ENCODE data around the gene BTN2A1. TPM values are rescaled to one million over a fixed set of nuclear protein-coding genes. Genes with fewer than 3 reads are reported as not detected.
A peak's percentile ranks its signal among the peaks of the same experiment; 100 is the strongest.
"Not testable (repeated sequence)": the region's sequence is repeated elsewhere in the genome, so short reads cannot be mapped to it uniquely, and the experiment has no call there.

The BTN2A1 gene
- total RNA-seq, 2 experiments from 2014 or later, result 45.2 to 46.7 TPM

- POLR2A ChIA-PET, result interaction anchor here (1.0 kb wide), 1 partner anchor 90 kb away, joined by 4 read pairs; no protein-coding TSS in a partner anchor
- Mint-ChIP-seq H3K9me3 (peaks cover 13% of the 10 kb centered on the region), H3K4me3 (no peak overlapping the region), H3K27ac (no peak overlapping the region), H3K36me3 (peaks cover 21% of the 10 kb centered on the region), H3K27me3 (no peaks in the 10 kb centered on the region), H3K4me1 (peaks cover 14% of the 10 kb centered on the region)
- peak; percentile 61 for DNase-seq
- peak; percentile 95 for ATAC-seq (ENCODE audit: low read depth)
Measured at GRCh38 chr6:26421259-26422144, 36.3 kb upstream of the BTN2A1 start.

DNA sequence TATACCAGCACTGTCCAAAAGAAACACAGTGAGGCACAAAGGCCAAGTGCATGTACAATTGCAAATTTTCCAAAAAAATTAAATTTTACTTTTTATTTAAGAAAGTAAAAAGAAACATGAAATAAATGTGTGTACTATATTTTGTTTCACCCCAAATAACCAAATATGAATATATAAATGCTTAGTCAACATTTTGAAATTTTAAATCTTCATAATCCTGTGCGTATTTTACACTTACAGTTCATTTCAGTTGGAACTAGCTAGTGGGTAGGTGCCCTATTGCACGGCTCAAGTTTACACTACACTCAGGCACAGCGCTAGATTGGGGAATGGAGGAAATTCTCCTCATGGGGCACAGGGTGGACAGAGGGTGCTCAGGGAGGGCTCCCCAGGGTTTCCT lies 35.4 kb upstream of the BTN2A1 start:
- Mint-ChIP-seq H3K9me3 (peaks cover 10% of the 10 kb centered on the region), H3K27ac (no peak overlapping the region), H3K4me3 (no peak overlapping the region), H3K27me3 (no peaks in the 10 kb centered on the region), H3K36me3 (peaks cover 17% of the 10 kb centered on the region), H3K4me1 (peaks cover 16% of the 10 kb centered on the region)
- DNase-seq (no peak), ATAC-seq (ENCODE audit: low read depth) (no peak)
- POLR2A ChIA-PET, result no interaction called here

- H3K27me3 Mint-ChIP-seq, result no peaks in the 10 kb centered on the region
- POLR2A ChIA-PET, result no interaction called here
- no peak overlapping the region for H3K27ac Mint-ChIP-seq
- H3K9me3 Mint-ChIP-seq, result no peaks in the 10 kb centered on the region
- ATAC-seq (ENCODE audit: low read depth) (no peak), DNase-seq (no peak)
- no peak overlapping the region for H3K4me3 Mint-ChIP-seq
- H3K4me1 Mint-ChIP-seq, result peaks cover 16% of the 10 kb centered on the region
- H3K36me3 Mint-ChIP-seq, result peaks cover 25% of the 10 kb centered on the region
Measured at GRCh38 chr6:26426691-26427450, 30.9 kb upstream of the BTN2A1 start.

GRCh38 chr6:26427451-26427809 lies 30.3 kb upstream of the BTN2A1 start:
- POLR2A ChIA-PET, result no interaction called here
- Mint-ChIP-seq H3K4me1 (peaks cover 14% of the 10 kb centered on the region), H3K27me3 (no peaks in the 10 kb centered on the region), H3K4me3 (no peak overlapping the region), H3K27ac (no peak overlapping the region), H3K9me3 (no peaks in the 10 kb centered on the region), H3K36me3 (peaks cover 25% of the 10 kb centered on the region)
- ATAC-seq (ENCODE audit: low read depth), result no peak
- DNase-seq, result no peak

- ATAC-seq (ENCODE audit: low read depth) (no peak), DNase-seq (no peak)
- POLR2A ChIA-PET, result no interaction called here
- Mint-ChIP-seq H3K4me1 (peaks cover 12% of the 10 kb centered on the region), H3K9me3 (no peaks in the 10 kb centered on the region), H3K27ac (no peak overlapping the region), H3K27me3 (no peaks in the 10 kb centered on the region), H3K4me3 (no peak overlapping the region), H3K36me3 (peaks cover 22% of the 10 kb centered on the region)
Measured at GRCh38 chr6:26428206-26428605, 29.5 kb upstream of the BTN2A1 start.

- Mint-ChIP-seq H3K27ac (no peak overlapping the region), H3K9me3 (peaks cover 10% of the 10 kb centered on the region), H3K4me1 (peaks cover 5% of the 10 kb centered on the region), H3K4me3 (no peak overlapping the region), H3K36me3 (peaks cover 30% of the 10 kb centered on the region), H3K27me3 (no peaks in the 10 kb centered on the region)
- ATAC-seq (ENCODE audit: low read depth), result no peak
- DNase-seq, result no peak
- POLR2A ChIA-PET, result no interaction called here
Measured at GRCh38 chr6:26430787-26431186, 27.0 kb upstream of the BTN2A1 start.

- no peak for ATAC-seq (ENCODE audit: low read depth)
- H3K36me3 Mint-ChIP-seq, result peaks cover 24% of the 10 kb centered on the region
- no peak for DNase-seq
- no peak overlapping the region for H3K27ac Mint-ChIP-seq
- no peak overlapping the region for H3K4me3 Mint-ChIP-seq
- POLR2A ChIA-PET, result interaction anchor here (0.6 kb wide), 1 partner anchor 51 kb away, joined by 5 read pairs; no protein-coding TSS in a partner anchor
- no peaks in the 10 kb centered on the region for H3K27me3 Mint-ChIP-seq
- H3K4me1 Mint-ChIP-seq, result peaks cover 5% of the 10 kb centered on the region
- peaks cover 10% of the 10 kb centered on the region for H3K9me3 Mint-ChIP-seq
Measured at GRCh38 chr6:26431258-26432172, 26.2 kb upstream of the BTN2A1 start.

GRCh38 chr6:26432627-26433201 lies 25.0 kb upstream of the BTN2A1 start:
- peaks cover 24% of the 10 kb centered on the region for H3K36me3 Mint-ChIP-seq
- no peaks in the 10 kb centered on the region for H3K27me3 Mint-ChIP-seq
- DNase-seq, result no peak
- peaks cover 1% of the 10 kb centered on the region for H3K4me1 Mint-ChIP-seq
- POLR2A ChIA-PET, result no interaction called here
- no peak overlapping the region for H3K4me3 Mint-ChIP-seq
- no peak for ATAC-seq (ENCODE audit: low read depth)
- no peak overlapping the region for H3K27ac Mint-ChIP-seq
- H3K9me3 Mint-ChIP-seq, result peaks cover 11% of the 10 kb centered on the region

- POLR2A ChIA-PET, H3K27me3 Mint-ChIP-seq, H3K4me1 Mint-ChIP-seq: not testable (repeated sequence)
Measured at GRCh38 chr6:26433680-26434079, 24.1 kb upstream of the BTN2A1 start.

DNA sequence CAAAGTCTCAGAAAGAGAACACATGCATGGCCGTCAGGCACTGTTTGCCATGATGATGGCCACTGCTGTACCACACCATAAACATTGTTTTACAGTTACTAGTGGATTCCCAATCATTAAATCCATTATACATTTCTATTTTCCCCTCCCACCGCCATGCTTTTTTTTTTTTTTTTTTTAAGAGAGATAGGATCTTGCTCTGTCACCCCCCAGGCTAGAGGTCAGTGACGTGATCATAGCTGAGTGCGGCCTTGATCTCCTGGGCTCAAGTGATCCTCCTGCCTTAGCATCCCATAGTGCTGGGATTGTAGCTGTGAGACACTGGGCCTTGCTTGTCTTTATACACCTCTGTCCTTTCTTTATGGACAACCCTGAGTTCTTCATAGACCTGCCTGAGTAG lies 21.7 kb upstream of the BTN2A1 start:
- DNase-seq, result no peak
- Mint-ChIP-seq H3K36me3 (peaks cover 12% of the 10 kb centered on the region), H3K27ac (no peak overlapping the region), H3K9me3 (peaks cover 11% of the 10 kb centered on the region), H3K4me3 (no peak overlapping the region), H3K4me1 (peaks cover 7% of the 10 kb centered on the region), H3K27me3 (no peaks in the 10 kb centered on the region)
- ATAC-seq (ENCODE audit: low read depth), result no peak
- POLR2A ChIA-PET, result no interaction called here

More at GRCh38 chr6:26433680-26434079, 24.1 kb upstream of the BTN2A1 start:
- not testable (repeated sequence) for H3K27ac Mint-ChIP-seq; H3K4me3 Mint-ChIP-seq; DNase-seq; ATAC-seq (ENCODE audit: low read depth)
- peaks cover 21% of the 10 kb centered on the region for H3K36me3 Mint-ChIP-seq
- H3K9me3 Mint-ChIP-seq, result peaks cover 11% of the 10 kb centered on the region

DNA sequence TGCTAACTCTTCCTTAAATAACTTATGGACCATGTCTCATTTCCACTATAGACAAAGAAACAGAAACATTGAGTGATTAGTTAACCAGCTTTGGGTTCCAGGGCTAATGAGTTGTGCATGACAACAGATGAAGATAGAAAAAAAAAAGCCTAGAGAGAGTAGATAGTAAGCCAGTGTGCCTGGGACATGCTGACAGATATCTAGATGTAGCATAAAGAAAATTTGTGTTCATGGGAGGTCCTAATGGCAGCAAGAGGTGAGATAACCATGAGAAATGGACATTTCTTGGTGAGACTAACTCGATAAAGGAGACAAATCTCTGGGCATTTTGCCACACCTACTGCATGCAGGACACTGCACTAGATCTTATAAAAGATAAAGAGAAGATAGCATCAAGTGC lies 20.2 kb upstream of the BTN2A1 start:
- POLR2A ChIA-PET, result no interaction called here
- Mint-ChIP-seq H3K27me3 (no peaks in the 10 kb centered on the region), H3K36me3 (peaks cover 7% of the 10 kb centered on the region), H3K4me3 (no peak overlapping the region), H3K27ac (no peak overlapping the region), H3K9me3 (peaks cover 11% of the 10 kb centered on the region), H3K4me1 (peaks cover 13% of the 10 kb centered on the region)
- ATAC-seq (ENCODE audit: low read depth) (no peak), DNase-seq (no peak)

GRCh38 chr6:26438000-26438399 lies 19.8 kb upstream of the BTN2A1 start:
- H3K9me3 Mint-ChIP-seq, result peaks cover 11% of the 10 kb centered on the region
- ATAC-seq (ENCODE audit: low read depth) (no peak), DNase-seq (no peak)
- H3K4me3 Mint-ChIP-seq, result no peak overlapping the region
- no peaks in the 10 kb centered on the region for H3K27me3 Mint-ChIP-seq
- H3K36me3 Mint-ChIP-seq, result peaks cover 7% of the 10 kb centered on the region
- POLR2A ChIA-PET, result no interaction called here
- no peak overlapping the region for H3K27ac Mint-ChIP-seq
- peaks cover 16% of the 10 kb centered on the region for H3K4me1 Mint-ChIP-seq
